Lung microvascular endothelial cell (primary cell): ENCODE results near the gene PAK6. TPM values are rescaled to one million over a fixed set of nuclear protein-coding genes. Genes with fewer than 3 reads are reported as not detected.
A peak's percentile ranks its signal among the peaks of the same experiment; 100 is the strongest.

ENCODE experiments used
- DNase-seq, 2 donors: peaks; one replicate each; pipeline versions ENCODE4 v3.0.0 to v3.0.0-alpha.2; 2010; ENCODE audit warnings: low read depth in 2 of 2
- total RNA-seq: library from RNA; depleted of rRNA; stranded (reverse); fragments of >200 nt; gene quantifications from 2 replicates; pipeline ENCODE4 v1.2.1, GENCODE V29; 2014

The PAK6 gene
- total RNA-seq, 1 donor from 2014 or later = not detected

- DNase-seq = peak in 1 of 2 donors; percentile 63
These were observed 52.2 kb downstream of the PAK6 start for GRCh38 chr15:40290918-40291574.

DNA sequence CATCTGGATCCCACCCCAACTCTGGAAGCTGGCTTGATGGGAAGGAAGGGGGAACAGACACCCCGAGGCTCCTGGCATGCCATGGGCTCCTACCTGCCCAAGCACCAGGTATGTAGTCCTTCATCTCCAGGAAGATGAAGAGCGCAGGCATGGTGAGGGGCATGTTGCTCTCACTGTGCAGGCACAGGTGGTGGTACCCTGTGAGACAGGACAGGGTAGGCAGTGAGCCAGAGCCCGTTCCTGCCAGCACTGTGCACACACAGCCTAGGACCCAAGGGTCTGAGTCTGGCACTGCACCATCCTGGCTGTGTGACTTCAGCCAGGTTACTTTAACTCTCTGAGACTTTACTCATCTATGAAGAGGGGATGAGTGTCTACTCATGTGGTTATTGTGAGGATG, 53.4 kb downstream of the PAK6 start:
- no peak for DNase-seq

- DNase-seq = no peak
These were observed 54.1 kb downstream of the PAK6 start for GRCh38 chr15:40293006-40293405.

DNA sequence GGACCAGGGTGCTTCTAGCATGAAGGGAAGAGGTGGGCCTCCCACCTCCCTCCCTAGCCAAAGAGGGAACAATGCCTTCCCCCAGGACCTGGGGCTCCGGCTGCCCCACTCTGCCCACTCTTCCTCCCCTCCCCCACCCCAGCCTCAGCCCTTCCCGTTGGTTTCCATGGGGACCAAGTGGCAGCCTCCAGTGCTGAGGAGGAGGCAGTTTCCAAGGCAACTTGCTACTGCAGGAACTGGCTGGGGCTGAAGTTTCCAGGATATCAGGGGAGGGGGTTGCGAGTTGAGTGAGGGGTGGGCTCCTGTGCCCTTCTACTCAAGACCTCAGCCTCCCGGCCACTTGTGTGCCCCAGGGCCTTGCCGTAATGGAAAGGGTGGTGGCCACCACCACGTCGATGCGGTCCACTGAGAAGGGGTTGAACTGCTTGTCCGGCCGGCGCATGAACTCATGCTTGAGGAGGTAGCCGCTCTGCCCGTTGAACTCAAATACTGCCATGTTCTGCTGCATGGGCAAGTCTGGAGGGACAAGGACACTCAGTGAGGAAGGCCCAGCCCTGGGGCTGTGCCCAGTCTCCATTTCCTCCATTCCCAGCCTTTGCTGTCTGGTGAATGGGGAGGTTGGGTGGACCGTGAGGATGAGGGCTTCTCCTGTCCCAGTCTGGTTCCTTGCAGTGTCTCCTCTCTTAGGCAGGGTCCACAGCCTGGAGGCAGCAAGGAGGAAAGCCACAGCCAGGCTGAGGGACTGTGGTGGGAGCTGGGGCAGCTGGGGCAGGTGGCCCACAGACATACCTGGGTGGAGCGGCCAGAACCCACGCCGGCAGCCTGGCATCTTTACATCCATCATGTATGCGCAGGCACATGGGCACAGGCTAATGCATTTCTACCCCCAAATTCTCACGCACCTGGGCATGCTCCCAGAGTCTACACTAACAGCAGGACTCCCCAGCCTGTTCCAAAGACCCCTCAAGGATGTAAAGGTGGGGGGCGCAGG, 55.3 kb downstream of the PAK6 start:
- no peak for DNase-seq

DNA sequence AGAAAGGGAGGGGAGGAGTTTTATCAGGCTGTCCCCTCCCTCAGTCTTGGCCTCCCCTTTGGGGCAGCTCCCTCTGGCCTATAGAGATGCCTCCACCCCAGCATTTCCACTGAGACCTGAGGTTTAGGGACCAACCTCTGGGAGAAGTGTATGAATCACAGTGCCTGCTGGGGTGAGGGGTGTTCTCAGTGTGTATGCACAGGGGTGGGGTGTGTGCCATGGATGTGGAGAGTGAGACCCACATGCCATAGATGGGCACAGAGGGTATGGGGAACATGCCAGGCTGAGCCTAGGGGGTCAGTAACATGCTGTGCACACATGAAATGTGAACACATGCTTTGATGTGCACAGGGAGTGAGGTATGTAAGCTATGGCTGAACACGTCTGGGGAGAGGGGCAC, 56.4 kb downstream of the PAK6 start:
- DNase-seq = no peak

DNA sequence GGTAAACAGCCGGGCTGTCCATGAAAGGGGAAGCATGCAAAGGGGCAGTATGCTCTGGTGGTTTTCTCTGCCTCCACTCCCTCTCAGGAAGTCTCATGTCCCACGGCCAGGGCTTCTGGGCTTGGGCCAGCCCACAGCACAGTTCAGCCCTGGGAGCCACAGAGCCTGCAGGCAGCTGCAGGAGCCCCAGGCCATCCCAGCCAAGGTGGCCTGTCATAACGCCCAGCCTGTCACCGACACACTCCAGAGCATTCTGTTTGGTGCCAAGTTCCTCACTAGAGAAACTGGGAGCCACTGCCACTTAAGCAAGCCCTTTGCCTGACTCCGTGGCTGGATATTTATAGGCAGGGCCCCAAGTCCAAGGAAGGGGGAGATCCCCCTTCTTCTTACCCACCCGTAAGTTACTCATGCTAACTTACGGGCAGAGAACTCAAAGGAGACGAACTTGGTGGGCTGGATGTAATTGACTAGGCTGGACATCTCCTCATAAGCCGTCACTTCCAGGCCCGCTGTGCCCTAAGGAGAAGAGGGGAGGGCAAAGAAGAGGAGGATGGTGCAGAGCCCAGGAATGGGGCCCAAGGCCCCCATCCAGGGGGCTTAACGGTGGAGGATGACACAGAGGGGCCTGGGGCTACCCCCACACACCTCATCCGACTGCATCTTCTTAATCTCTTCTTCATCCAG, 57.2 kb downstream of the PAK6 start:
- DNase-seq = no peak

- DNase-seq = no peak
These were observed 57.8 kb downstream of the PAK6 start for GRCh38 chr15:40296561-40297230.

GRCh38 chr15:40297356-40297755, 58.5 kb downstream of the PAK6 start:
- DNase-seq = no peak

DNA sequence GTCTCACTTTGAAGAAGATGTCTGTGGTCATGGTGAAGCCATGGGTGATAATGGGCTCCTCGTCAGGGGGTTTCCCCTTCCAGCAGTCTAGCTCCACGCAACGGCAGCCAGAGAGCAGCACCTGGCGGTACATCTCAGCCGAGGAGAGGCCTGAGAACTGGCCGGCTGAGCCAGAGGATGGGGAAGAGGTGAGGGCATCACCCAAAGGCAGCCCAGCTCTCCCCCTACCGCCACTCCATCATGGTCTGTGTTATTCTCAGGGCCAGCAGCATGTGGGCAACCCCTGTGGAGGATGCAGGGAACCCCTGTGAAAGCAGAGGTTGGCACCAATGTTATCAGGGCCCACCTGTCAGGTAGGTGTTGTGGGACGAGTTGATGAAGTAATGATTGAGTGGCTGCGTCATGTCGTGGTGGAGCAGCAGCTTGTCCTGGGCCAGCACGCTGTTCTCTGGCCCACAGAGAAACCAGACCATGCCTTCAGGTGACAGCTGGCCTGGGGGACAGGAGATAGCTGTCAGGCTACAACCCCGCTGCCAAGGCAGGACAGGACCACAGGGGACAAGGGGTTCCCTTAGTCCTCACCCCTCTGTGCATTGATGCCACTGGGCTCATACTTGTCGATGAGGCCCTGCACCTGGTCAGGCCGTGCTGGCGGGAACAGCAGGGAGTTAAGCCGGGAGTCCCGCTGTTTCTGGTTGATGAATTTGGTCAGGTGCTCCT, 59.5 kb downstream of the PAK6 start:
- DNase-seq = no peak

GRCh38 chr15:40300367-40300766, 61.5 kb downstream of the PAK6 start:
- DNase-seq = no peak

DNA sequence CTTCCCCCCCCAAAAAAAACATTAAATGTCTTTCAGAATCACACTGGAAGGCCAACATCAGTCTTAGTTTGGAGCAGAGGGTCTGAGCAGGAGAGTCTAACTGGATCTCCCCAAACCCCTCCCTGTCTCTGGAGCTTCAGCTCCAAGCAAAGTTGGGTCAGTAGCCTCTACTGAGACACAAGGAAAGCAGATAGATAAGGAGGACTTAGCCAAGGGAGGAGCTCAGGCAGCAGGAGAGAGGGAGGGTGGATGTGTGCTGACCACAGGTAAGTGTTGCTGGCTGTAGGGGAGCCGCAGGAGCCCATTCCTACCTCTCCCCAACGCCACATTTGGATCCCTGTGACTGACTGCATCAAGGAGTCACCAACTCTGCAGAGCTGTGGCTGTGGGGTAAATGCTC, 61.9 kb downstream of the PAK6 start:
- no peak for DNase-seq

DNA sequence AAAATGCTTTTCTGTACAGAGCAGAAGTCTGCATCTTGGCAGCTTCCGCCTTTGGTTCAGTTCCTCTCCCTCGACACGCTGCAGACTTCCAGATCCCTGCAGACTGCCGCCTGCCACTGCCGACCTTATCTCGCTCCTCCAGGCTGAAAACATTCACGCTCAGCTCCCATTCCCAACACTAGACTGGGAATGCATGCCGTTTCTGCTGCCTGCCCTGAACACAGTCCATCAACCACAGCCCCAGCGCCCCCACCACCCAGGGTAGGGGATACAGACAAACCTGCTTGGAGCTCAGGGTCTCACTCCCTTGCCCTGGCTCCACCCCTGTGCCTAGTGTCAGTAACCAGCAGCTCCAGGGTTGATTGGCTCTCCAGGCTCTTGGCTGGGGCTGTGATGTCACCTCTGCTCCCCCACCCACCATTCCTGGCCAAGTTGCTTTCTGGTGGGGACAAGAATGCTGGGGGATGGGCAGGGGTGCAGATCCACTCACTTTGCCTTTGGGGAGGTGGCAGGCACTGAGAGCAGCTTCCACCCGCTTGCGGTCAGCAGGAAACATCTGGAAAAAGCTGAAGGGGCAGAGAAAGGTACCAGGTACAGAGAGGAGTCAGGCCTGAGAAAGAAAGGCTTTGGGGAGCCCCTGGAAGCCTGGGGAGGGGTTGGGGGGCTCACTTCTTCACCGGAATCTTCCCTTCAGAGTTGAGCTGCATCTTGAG, 62.8 kb downstream of the PAK6 start:
- no peak for DNase-seq

GRCh38 chr15:40302288-40302886, 63.5 kb downstream of the PAK6 start:
- no peak for DNase-seq

DNA sequence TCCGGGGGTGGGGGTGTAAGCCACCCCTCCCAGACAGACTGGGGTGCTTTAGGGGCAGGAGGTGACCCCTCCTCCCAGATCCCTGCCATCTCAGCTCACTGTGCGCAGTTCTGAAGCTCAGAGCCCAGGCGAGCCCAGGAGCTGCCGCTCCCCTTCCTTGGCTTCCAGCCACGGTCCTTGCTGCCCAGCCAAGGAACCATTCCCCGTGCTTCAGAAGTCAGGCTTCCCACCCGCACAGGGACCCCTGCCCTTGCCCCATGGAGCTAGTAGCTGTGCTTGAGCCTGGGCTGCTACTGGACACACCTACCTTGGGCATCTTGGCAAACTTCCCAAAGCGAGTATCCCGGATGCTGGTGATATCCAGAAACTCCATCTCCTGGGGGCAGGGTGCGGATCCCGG, 64.1 kb downstream of the PAK6 start:
- DNase-seq = no peak

DNA sequence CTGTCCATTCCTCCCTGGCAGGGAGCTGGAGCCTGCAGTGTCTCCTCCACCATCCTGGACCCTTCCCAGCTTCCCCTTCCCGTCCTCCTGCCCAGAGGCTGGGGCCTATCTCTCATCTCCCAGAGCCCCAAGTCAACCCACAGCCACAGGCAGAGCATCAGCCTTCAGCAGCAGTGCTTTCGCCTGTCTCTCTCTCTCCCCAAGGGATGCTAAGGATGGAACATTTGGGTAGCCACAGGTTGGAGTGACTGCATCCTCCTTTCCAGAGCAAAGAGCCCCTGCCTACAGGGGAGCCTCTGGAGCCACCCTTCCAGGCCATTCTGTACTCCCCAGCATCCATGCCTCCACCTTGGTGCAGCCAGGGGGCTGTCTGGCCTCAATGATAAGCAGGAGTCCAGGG, 64.7 kb downstream of the PAK6 start:
- no peak for DNase-seq

DNA sequence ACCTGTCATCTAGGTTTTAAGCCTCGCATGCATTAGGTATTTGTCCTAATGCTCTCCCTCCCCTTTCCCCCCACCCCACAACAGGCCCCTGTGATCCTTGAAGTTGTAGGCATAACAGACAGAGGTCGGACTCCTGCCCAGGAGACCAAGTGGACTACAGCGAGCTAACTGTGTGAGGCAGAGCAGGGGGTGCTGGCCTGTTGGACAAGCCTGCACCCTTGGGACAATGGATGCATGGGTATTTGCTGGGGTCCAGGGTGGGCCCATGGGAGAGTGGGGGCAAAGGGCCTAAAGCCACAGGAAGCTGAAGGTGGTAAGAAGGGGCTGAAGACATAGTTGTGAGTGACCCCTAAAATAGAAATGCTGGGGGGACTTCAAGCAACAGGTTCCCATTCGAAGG, 66.4 kb downstream of the PAK6 start:
- no peak for DNase-seq

DNA sequence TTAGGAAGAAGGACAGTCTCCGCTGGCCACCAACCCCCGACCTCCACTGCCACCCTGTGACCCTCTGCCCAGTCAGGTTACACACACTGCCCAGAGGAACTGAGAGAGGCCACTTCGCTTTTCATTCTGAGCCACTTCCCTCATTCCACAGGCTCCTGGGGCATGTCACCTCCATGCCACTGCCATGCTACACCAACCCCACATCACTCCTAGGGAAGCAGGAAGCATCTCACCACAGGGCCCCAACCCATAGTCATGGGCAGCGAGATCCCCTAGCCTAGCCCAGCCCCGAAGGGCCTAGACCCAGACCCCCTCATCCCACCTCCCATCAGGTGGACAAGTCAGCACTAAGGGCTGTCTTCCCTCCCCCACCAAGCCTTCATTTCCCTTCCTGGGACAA, 67.5 kb downstream of the PAK6 start:
- DNase-seq = no peak

DNA sequence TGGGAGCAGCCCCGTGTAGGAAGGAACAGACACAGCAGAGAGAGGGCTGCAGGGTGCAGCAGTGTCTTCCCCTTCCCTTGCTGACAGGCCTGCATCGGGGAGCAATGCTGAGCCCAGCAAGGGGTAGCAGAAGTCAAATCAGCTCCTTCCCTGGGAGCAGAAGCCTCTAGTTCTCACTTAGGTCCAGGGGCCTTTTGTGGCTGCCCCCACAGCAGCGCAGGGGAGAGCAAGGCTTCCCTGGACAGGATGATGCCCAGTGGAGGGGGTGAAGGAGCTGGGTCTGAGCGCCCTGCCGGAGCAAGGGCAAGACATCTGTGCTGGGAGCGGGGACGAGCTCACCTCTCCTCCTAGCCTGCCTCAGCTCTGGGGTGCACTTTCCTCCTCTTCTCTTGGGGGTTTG, 68.0 kb downstream of the PAK6 start:
- no peak for DNase-seq

DNA sequence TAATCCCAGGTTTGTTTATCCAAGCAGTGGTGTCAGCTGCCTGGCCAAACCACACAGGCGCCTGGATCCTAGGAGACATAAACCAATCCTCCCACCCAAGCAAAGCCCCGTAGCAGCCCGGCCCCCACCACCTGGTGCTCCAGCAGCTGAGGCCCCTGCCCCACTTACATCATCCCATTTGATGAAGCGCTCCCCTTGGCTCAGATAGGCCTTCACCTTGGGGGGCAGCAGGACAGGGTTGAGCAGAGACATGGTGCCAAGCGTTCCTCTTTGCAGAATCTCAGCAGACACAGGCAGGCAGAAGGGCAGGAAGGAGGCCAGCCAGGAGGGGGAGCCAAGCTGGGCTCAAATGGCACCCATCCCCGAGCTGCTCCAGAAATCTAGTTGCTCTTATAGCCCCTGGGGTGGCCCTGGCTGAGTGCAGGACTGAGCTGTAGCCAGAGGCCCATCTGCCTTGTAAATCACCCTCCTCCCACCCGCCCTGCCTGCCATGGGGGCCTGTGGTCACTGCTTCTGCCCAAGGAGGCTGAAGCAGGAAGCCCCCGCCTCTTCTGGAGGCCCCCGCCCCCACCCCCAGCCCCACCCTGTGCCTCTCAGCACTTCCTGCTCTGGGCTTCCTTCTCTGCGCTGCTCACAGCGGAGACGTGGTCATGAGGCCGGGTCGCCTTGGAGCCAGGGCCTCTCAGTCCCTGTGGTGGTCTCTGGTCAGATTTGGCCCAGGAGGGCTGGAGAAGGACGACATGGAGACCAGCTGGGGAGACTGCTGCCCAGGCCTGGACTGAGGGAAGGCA, 68.8 kb downstream of the PAK6 start, which contains the start of gene PLCB2:
PLCB2 (minus strand) TSS at position 515 of the 791 bp plus-strand sequence; CDS start at position 252, 263 bp downstream.
- no peak for DNase-seq
